Effector memory CD8-positive, alpha-beta T cell (primary cell): ENCODE data around the gene ALX3.

ENCODE experiments used
- ATAC-seq: fragments of 150-1000 bp; cut with Tn5 transposase; replicated peaks from 2 replicates; pipeline ENCODE4 v1.10.0; 2021; ENCODE audit warnings: mild to moderate bottlenecking, moderate library complexity
- DNase-seq, 3 experiments: peaks; one replicate each; pipeline ENCODE4 v3.0.0; 2021
- H3K27ac Mint-ChIP-seq, 2 donors: one replicate each; pipeline ENCODE4 v1.8.0; 2022; ENCODE audit warnings: mild to moderate bottlenecking in 2 of 2, mixed read lengths in 2 of 2, moderate library complexity in 2 of 2
- H3K27me3 Mint-ChIP-seq, 2 donors: one replicate each; pipeline ENCODE4 v1.8.0; 2022; ENCODE audit warnings: mixed read lengths in 2 of 2
- H3K36me3 Mint-ChIP-seq: one replicate; pipeline ENCODE4 v1.8.0; 2022; ENCODE audit warnings: mild to moderate bottlenecking, moderate library complexity, mixed read lengths; ENCODE audit not compliant: insufficient read depth
- H3K4me1 Mint-ChIP-seq, 2 donors: one replicate each; pipeline ENCODE4 v1.8.0; 2022; ENCODE audit warnings: low read depth in 2 of 2, mixed read lengths in 2 of 2
- H3K4me3 Mint-ChIP-seq, 2 donors: one replicate each; pipeline ENCODE4 v1.8.0; 2022; ENCODE audit warnings: mild to moderate bottlenecking in 2 of 2, mixed read lengths in 2 of 2, moderate library complexity in 2 of 2
- H3K9me3 Mint-ChIP-seq, 2 donors: one replicate each; pipeline ENCODE4 v1.8.0; 2022; ENCODE audit warnings: mixed read lengths in 2 of 2
- total RNA-seq, 9 experiments: gene quantifications; one replicate each; lab custom pipeline; 2026; lab: John Stamatoyannopoulos, UW

ALX3 gene
- 0 to 0.12 (median 0) reads per million in 9 experiments for total RNA-seq

GRCh38 chr1:110070671-110071242 is at the start of gene ALX3:
ALX3 (minus strand) TSS chr1:110070672; CDS start chr1:110070612, 60 bp downstream.
- Mint-ChIP-seq H3K27ac (no peak within 1 kb of the TSS), H3K4me3 (peak within 1 kb of the TSS; percentile 40 to 71), H3K4me1 (peaks cover 7 to 11% of the 10 kb centered on the region in 2 donors), H3K27me3 (peaks cover 58 to 97% of the 10 kb centered on the region in 2 donors), H3K9me3 (no peaks in the 10 kb centered on the region), H3K36me3 (peaks cover 3% of the 10 kb centered on the region)
- ATAC-seq (no peak), DNase-seq (no peak)

- no peak overlapping the region for H3K4me3 Mint-ChIP-seq
- peaks cover 7 to 11% of the 10 kb centered on the region in 2 donors for H3K9me3 Mint-ChIP-seq
- H3K27me3 Mint-ChIP-seq: peaks cover 41 to 78% of the 10 kb centered on the region in 2 donors
Measured at GRCh38 chr1:110119843-110120242, 49.4 kb upstream of the ALX3 start.

GRCh38 chr1:110118636-110119396 is 48.3 kb upstream of the ALX3 start:
- Mint-ChIP-seq H3K4me3 (no peak overlapping the region), H3K27me3 (peaks cover 48 to 80% of the 10 kb centered on the region in 2 donors), H3K4me1 (peaks cover 3 to 12% of the 10 kb centered on the region in 2 donors), H3K36me3 (peaks cover 16% of the 10 kb centered on the region), H3K9me3 (peaks cover 6 to 11% of the 10 kb centered on the region in 2 donors), H3K27ac (no peak overlapping the region)
- DNase-seq: no peak
- ATAC-seq: no peak

More at GRCh38 chr1:110119843-110120242, 49.4 kb upstream of the ALX3 start:
- Mint-ChIP-seq H3K27ac (peak overlapping the region in 1 of 2 donors; percentile 89), H3K36me3 (peaks cover 16% of the 10 kb centered on the region), H3K4me1 (peaks cover 3 to 12% of the 10 kb centered on the region in 2 donors)
- ATAC-seq: no peak
- DNase-seq: no peak

- Mint-ChIP-seq H3K27ac (no peak overlapping the region), H3K4me3 (no peak overlapping the region), H3K36me3 (peaks cover 4% of the 10 kb centered on the region), H3K9me3 (no peaks in the 10 kb centered on the region), H3K4me1 (peaks cover 0 to 3% of the 10 kb centered on the region in 2 donors), H3K27me3 (peaks cover 62 to 91% of the 10 kb centered on the region in 2 donors)
- no peak for DNase-seq
- no peak for ATAC-seq
Measured at GRCh38 chr1:110114784-110115183, 44.3 kb upstream of the ALX3 start.

GRCh38 chr1:110114173-110114572 is 43.7 kb upstream of the ALX3 start:
- Mint-ChIP-seq H3K9me3 (no peaks in the 10 kb centered on the region), H3K4me1 (peaks cover 0 to 3% of the 10 kb centered on the region in 2 donors), H3K27me3 (peaks cover 68 to 91% of the 10 kb centered on the region in 2 donors), H3K36me3 (peaks cover under 1% of the 10 kb centered on the region), H3K4me3 (no peak overlapping the region), H3K27ac (no peak overlapping the region)
- ATAC-seq: no peak
- no peak for DNase-seq

GRCh38 chr1:110113551-110113950 is 43.1 kb upstream of the ALX3 start:
- Mint-ChIP-seq H3K36me3 (no peaks in the 10 kb centered on the region), H3K4me1 (peaks cover 0 to 3% of the 10 kb centered on the region in 2 donors), H3K27ac (no peak overlapping the region), H3K4me3 (no peak overlapping the region), H3K27me3 (peaks cover 70 to 91% of the 10 kb centered on the region in 2 donors), H3K9me3 (no peaks in the 10 kb centered on the region)
- ATAC-seq: no peak
- DNase-seq: no peak

- Mint-ChIP-seq H3K27me3 (peaks cover 69 to 93% of the 10 kb centered on the region in 2 donors), H3K36me3 (no peaks in the 10 kb centered on the region), H3K27ac (no peak overlapping the region)
Measured at GRCh38 chr1:110112656-110113055, 42.2 kb upstream of the ALX3 start.

GRCh38 chr1:110112143-110112542 is 41.7 kb upstream of the ALX3 start, which contains the start of gene UBL4B:
UBL4B (plus strand) TSS chr1:110112443; CDS start chr1:110112535, 92 bp downstream.
- Mint-ChIP-seq H3K27me3 (peaks cover 65 to 90% of the 10 kb centered on the region in 2 donors), H3K27ac (no peak within 1 kb of the TSS), H3K36me3 (no peaks in the 10 kb centered on the region), H3K9me3 (no peaks in the 10 kb centered on the region), H3K4me1 (peaks cover 0 to 3% of the 10 kb centered on the region in 2 donors), H3K4me3 (no peak within 1 kb of the TSS)
- ATAC-seq (no peak), DNase-seq (no peak)

More at GRCh38 chr1:110112656-110113055, 42.2 kb upstream of the ALX3 start:
- H3K4me3 Mint-ChIP-seq: no peak overlapping the region
- H3K4me1 Mint-ChIP-seq: peaks cover 0 to 3% of the 10 kb centered on the region in 2 donors
- no peak for ATAC-seq
- no peaks in the 10 kb centered on the region for H3K9me3 Mint-ChIP-seq
- no peak for DNase-seq

GRCh38 chr1:110111081-110111480 is 40.6 kb upstream of the ALX3 start:
- Mint-ChIP-seq H3K9me3 (no peaks in the 10 kb centered on the region), H3K27me3 (peaks cover 55 to 79% of the 10 kb centered on the region in 2 donors), H3K36me3 (no peaks in the 10 kb centered on the region), H3K4me1 (no peaks in the 10 kb centered on the region), H3K4me3 (no peak overlapping the region), H3K27ac (no peak overlapping the region)
- DNase-seq (no peak), ATAC-seq (no peak)

GRCh38 chr1:110107867-110108469 is 37.5 kb upstream of the ALX3 start:
- ATAC-seq: no peak
- Mint-ChIP-seq H3K4me3 (no peak overlapping the region), H3K27ac (no peak overlapping the region), H3K9me3 (no peaks in the 10 kb centered on the region), H3K27me3 (peaks cover 35 to 48% of the 10 kb centered on the region in 2 donors), H3K36me3 (no peaks in the 10 kb centered on the region), H3K4me1 (no peaks in the 10 kb centered on the region)
- no peak for DNase-seq

- H3K9me3 Mint-ChIP-seq: no peaks in the 10 kb centered on the region
- DNase-seq (peak; percentile 34 to 52 (median 39)), ATAC-seq (peak; percentile 66)
- H3K27me3 Mint-ChIP-seq: peaks cover 27 to 41% of the 10 kb centered on the region in 2 donors
- H3K4me1 Mint-ChIP-seq: no peaks in the 10 kb centered on the region
- H3K36me3 Mint-ChIP-seq: no peaks in the 10 kb centered on the region
- no peak overlapping the region for H3K4me3 Mint-ChIP-seq
- H3K27ac Mint-ChIP-seq: no peak overlapping the region
Measured at GRCh38 chr1:110106013-110106941, 35.8 kb upstream of the ALX3 start.

- ATAC-seq (no peak), DNase-seq (no peak)
- H3K4me1 Mint-ChIP-seq: no peaks in the 10 kb centered on the region
- H3K36me3 Mint-ChIP-seq: no peaks in the 10 kb centered on the region
- H3K27me3 Mint-ChIP-seq: peaks cover 18 to 25% of the 10 kb centered on the region in 2 donors
- H3K9me3 Mint-ChIP-seq: no peaks in the 10 kb centered on the region
- no peak overlapping the region for H3K4me3 Mint-ChIP-seq
- H3K27ac Mint-ChIP-seq: peak overlapping the region in 1 of 2 donors; percentile 9
Measured at GRCh38 chr1:110102081-110102480, 31.6 kb upstream of the ALX3 start.
